ENCODE results near the gene FCRL6.

DNA sequence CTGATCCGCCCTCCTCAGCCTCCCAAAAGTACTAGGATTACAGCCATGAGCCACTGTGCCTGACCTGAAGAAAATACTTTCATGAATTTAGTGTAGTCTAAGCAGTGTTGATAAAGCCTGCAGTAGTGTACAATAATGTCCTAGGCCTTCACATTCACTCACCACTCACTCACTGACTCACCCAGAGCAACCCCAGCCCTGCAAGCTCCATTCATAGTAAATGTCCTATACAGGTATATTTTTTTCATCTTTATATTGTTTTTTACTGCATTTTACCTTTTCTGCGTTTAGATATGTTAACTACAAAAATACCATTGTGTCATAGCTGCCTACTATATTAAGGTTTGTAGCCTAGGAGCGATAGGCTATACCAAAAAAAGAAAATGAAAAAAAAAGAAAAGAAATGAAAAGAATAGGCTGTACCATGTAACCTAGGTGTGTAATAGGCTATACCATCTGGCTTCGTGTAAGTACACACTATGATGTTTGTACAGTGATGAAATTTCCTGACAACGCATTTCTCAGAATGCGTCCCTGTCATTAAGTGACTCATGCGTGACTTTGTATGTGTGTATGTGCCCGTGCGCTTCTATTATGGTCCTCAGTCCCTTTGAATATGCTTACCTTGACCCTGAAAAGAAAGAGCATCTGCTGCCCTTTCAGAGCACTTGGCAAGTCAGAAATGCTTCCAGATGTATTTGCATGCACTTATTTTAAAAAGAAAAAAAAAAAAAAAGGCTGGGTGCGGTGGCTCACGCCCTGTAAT, 15.3 kb downstream of the FCRL6 start:
- TF ChIP-seq EZH2 (IDR thresholded peaks at IDR 0.05; ENCODE audit: insufficient read depth, low read length) (no peak), CTCF (IDR thresholded peaks at IDR 0.05; ENCODE audit: insufficient read depth, low read depth, low read length) (no peak)

Data from astrocyte (in vitro differentiated cells and primary cell).